ENCODE measurements around the gene C12orf50.
"Not testable (repeated sequence)": the region's sequence is repeated elsewhere in the genome, so short reads cannot be mapped to it uniquely, and the experiment has no call there.

Gene C12orf50

GRCh38 chr12:88029093-88029665 is at the start of gene C12orf50:
Gene C12orf50, minus strand, starts transcription at chr12:88029401. Its CDS starts 2,439 bp downstream, at chr12:88026962.
- DNase-seq, result no peak

DNA sequence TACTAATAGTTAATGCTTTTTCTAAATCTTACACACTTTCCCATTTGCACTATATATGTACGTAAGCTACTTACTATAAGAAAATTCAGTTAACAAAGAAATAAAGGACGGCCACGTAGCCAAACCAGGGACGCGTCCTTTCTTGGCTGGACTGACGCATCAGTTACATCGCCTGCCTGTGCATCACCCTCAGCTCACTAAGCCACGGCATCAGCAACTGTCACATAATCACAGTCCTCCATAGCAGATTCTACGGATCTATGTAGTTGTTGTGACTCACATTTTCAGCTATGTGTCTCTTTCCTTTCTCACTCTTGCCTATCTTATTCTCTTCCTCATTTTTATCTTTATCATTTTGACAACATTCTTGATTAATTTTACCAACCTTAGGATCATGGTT is 38.1 kb upstream of the C12orf50 start:
- DNase-seq, result no peak

- no peak for DNase-seq
Observed at GRCh38 chr12:88063375-88063774, 34.2 kb upstream of the C12orf50 start.

DNA sequence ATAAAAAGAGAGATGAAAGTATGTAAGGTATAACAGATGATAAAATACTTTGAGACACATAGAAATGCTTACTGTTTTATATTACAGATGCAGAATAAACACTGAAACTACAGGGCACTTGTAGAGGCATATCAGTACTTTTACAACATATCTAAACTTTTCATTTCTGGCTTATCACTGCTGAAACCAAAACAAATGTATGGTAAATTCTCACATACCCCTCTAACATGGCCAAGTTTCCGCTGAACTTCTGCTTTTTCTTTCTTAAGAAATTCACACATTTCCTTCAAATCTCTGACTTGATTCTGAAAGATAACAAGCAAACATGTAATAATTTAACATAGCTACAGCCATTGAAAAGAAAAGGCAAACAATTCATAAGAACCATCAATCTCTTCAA is 33.3 kb upstream of the C12orf50 start:
- no peak for DNase-seq

DNA sequence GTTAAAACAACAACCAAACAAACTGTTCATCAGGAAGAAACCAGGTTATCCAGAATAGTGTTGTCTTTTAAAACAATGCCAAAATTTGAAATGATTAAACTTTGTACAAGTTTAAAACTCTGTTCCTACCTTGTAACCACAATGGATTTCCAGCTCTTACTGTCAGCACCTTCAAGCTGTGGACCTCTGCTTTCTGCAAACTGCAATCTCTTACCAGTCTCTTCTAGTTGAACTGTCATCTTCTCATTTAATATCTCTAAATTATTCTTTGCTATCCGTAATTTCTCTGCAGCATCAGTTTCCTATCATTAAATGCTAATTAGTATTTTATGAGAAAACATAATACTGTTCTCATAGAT is 29.5 kb upstream of the C12orf50 start:
- no peak for DNase-seq

DNA sequence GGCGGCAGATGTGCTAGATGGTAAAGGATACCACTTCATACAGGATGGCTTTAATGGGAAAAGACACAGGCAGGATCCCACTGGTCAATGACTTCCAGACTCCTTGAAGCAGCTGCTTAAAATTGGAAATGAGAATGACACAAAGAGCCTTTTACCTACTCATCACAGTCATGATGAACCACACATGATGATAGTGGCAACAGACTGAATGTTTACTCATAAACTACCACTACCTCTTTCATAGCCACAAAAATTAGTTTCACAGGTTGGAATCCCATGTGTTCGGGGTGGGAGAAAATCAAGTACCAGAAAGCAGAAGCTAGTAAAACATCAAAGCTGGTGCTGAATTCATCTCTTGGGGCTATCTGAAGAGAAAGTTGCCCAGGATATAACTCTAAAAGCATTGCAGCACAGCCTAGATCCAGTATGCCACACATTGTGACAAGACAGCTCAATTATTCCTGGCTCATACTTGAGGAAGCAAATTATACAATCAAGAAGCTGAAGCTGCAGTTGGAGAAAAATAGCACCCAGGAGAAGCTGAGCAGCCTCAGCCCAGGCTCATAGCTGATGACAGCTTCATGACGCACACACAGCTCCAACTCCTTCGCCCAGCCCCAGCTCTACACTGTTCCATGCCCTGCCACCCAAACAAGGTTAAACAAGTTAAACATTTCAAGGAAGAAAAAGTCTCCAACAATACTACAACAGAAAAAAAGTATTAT is 29.0 kb upstream of the C12orf50 start:
- DNase-seq, result no peak

GRCh38 chr12:88056571-88056970 is 27.4 kb upstream of the C12orf50 start:
- DNase-seq, result no peak

DNA sequence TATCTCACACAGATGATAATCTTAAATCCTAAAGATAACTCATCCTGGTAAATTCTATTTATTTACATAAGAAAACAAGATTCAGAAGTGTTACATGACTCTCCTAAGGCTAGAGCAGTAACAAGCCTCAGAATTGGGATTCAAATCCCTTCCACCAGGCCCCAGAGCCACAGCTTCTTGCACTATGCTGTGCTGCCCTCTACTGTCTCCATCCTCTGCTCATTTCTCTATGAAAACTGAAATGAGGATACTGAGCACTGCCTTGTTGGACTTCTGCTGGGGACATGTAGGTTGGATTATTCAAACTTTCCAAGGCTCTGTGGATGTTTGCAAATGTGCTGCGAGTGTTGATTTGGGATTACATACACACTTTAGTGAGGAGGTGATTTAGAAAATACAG is 23.5 kb upstream of the C12orf50 start:
- no peak for DNase-seq

DNA sequence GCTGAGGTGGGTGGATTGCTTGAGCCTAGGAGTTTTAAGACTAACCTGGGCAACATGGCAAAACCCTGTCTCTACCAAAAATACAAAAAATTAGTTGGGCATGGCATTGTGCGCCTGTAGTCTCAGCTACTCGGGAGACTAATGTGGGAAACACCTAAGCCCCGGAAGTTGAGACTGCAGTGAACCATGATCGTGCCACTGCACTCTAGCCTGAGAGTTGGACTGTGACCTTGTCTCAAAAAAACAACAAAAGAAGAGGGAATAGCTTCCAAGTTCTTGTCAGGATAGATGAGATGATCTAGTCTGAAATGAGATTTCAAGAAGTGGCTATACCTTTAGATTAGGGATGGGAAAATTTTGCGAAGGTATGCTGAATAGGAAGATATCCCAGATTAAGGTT is 14.8 kb upstream of the C12orf50 start:
- DNase-seq, result no peak

GRCh38 chr12:88037770-88038169 is 8.6 kb upstream of the C12orf50 start:
- DNase-seq, result no peak

DNA sequence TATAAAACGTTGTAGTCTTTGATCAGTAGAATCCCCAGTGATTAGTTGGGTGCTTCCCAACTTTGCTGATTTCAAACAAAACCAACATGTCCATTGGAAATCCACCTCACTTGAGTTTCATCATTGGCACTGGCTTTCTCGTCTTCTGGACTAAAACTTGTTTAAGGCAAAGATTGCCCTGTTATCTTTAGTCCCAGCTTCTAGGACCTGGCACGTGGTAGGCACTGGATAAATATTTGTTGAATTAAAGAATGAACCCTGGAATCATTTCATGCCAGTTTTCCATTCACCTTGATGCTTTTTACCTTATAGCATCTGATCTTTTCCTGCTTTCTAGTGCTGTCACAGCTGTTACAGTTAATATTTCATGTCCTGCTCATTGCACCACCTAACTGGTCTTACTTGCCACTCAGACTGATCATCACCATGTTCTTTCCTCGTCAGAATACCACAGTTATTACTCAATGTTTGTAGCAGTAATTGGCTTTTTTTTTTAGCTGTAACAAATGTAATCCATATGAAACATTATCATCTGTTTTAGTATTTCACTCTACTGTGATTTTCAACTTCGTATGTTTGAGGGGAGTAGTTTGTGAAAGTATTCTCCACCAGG is 7.3 kb upstream of the C12orf50 start:
- no peak for DNase-seq

- DNase-seq, result no peak
Observed at GRCh38 chr12:88035907-88036289, 6.7 kb upstream of the C12orf50 start.

DNA sequence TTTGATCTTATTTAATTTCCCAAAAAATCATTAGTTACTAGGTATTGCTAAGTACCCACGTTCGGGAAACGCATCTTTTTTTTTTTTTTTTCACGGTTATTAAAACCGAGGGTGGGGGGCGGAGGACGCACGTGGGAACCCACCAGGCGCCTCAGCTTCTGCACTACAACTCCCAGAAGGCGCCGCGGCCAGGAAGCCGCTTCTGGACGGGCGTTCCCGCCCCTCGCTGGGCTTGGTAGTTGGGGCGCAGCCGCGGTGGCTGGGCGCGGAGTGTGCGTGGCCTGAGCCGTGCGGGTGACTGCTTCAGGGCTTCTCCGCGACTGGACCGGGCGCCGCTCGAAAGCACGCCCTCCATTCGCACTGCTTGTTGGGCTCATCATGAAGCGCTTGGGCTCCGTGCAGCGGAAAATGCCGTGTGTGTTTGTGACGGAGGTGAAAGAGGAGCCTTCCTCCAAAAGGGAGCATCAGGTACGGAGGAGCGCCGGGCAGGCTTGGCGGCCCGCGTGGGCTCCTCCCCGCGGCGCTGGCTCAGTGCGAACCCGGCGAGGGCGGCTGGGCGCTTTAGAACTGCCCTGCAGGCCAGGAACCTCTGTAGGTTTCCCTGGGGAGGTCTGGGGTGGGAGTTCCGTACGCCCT is 6.2 kb upstream of the C12orf50 start:
- peak; percentile 29 for DNase-seq

DNA sequence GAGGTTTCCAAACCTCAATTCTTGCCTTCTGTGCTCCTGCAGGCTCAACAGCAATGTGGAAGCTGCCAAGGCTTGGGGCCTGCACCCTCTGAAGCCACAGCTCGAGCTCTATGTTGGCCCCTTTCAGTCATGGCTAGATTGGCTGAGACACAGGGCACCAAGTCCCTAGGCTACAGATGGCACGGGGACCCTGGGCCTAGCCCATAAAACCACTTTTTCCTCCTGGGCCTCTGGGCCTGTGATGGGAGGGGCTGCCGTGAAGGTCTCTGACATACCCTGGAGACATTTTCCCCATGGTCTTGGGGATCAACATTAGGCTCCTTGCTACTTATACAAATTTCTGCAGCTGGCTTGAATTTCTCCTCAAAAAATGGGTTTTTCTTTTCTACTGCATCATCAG is 2.0 kb upstream of the C12orf50 start:
- not testable (repeated sequence) for DNase-seq

DNA sequence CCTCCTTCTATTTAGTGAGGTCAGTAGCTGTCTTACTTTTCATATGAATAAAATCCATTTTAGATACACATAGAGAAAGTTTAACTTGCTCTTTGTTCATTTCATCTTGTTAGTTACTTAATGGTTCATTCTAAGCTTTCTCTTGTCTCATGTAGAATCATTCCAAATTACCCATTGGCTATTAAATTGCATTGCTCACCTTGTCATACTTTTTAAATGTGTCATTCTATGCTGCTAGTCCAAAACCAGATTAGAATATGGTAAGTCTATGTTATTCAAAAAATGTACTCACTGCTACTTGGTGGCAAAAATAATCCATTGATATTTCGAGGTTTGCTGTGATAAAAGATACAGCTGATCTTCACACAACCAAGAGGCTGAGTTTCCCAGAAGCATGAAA is 3.0 kb downstream of the C12orf50 start:
- no peak for DNase-seq

GRCh38 chr12:88017964-88018363 is 11.2 kb downstream of the C12orf50 start:
- DNase-seq, result no peak

GRCh38 chr12:88015825-88016224 is 13.4 kb downstream of the C12orf50 start:
- DNase-seq, result no peak

- DNase-seq, result no peak
Observed at GRCh38 chr12:88011755-88012154, 17.4 kb downstream of the C12orf50 start.

DNA sequence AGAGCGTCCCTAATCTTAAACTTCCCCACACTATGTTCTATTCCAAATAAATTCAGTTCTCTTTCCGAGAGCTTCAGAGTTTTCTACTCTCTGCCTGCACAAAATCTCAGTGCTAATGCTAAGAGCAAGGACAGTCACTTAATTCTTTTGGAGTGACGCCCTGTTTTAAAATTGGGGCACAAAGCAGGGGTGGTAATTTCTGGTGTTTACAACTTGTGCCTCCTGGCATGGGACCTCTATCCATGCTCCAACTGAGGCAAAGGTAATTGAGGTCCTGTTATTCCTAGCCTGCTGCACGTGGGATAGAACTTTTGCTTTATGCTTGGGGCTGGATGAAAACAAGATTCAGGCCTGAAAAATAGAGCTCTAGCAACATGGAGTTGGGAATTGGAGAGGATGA is 22.9 kb downstream of the C12orf50 start:
- DNase-seq, result no peak

- DNase-seq, result no peak
Observed at GRCh38 chr12:88001327-88001726, 27.9 kb downstream of the C12orf50 start.

DNA sequence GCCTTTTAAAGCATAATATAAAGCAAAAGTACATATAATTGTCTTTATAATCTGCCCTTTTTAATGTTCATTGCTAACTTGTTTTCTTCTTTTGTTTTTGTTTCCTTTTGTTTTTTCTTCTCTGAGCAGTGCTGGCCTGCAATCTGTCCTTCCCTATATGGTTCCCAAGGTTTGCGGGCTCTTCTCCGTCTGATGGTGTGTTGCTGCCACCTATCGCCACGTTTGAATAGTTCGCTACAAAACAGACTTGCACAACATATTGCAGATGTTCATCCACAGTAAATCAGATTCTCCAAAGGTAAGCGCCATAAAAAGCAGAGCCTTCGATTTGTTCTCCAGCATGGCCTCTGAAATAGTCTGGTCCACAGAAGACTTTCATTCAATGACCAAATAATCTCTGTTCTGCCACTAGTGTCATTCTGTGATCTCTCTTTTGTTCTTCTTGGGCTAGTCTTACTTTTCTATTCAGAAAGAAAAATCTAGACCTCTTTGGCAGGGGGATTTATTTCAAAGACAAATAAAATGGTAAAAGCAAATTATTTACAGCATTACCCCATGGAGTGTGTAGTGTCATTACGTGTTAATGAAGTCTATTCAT is 33.5 kb downstream of the C12orf50 start:
- DNase-seq, result peak; percentile 30

- DNase-seq, result no peak
Observed at GRCh38 chr12:87991483-87991882, 37.7 kb downstream of the C12orf50 start.

DNA sequence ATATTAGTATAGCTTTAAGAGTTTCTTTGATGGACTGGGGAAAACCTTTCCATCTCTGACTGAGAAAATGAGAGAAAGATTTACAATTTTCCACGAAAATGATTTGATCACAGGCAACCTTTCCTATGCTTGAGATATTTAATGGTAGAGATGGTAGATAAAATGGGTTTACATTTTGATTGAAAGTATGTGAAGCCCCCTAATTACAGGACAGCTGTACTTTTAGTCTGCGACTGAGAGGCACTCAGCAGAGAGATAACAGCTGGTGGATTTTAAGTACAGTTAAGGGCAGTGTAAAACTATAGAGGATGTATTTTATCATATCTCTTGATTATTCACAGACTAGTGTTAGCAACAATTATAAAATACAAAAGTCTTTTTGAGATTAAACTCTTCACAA is 40.7 kb downstream of the C12orf50 start:
- DNase-seq, result no peak

All from NCI-H1436 treated with DMSO at 0.1 percent for 48 hours (cell line).